Sigmoid colon (tissue), 7 donors: Measurements from ENCODE around the gene MORN4. TPM values are rescaled to one million over a fixed set of nuclear protein-coding genes. Genes with fewer than 3 reads are reported as not detected.

Source experiments
- DNase-seq: peaks from one replicate; pipeline ENCODE4 v3.0.0-alpha.2; 2019
- H3K27ac ChIP-seq, 4 donors: fragments of 200-600 bp; sonication (generic); one replicate each; pipeline ENCODE4 v1.5.1; 2016 to 2019; ENCODE audit warnings: mild to moderate bottlenecking in 1 of 4
- H3K27me3 ChIP-seq, 3 donors: fragments of 200-600 bp; sonication (generic); one replicate each; pipeline ENCODE4 v1.5.1; 2019; ENCODE audit warnings: mild to moderate bottlenecking in 1 of 3
- H3K36me3 ChIP-seq, 4 donors: fragments of 200-600 bp; sonication (generic); one replicate each; pipeline ENCODE4 v1.5.1; 2016 to 2019
- H3K4me1 ChIP-seq, 4 donors: fragments of 200-600 bp; sonication (generic); one replicate each; pipeline ENCODE4 v1.5.1; 2017 to 2019
- H3K4me3 ChIP-seq, 4 donors: fragments of 200-600 bp; sonication (generic); one replicate each; pipeline ENCODE4 v1.5.1; 2017 to 2019; ENCODE audit warnings: mild to moderate bottlenecking in 2 of 4, moderate library complexity in 1 of 4
- H3K9me3 ChIP-seq, 4 donors: fragments of 200-600 bp in 3 of 4; sonication (generic) in 3 of 4; one replicate each; pipeline versions ENCODE4 v1.5.1 to v1.6.1; 2013 to 2019
- CTCF ChIP-seq, 4 experiments: fragments of 450-650 bp in 3 of 4; fragments of 200-600 bp in 1 of 4; IDR thresholded peaks; one replicate each; pipeline ENCODE4 v1.5.1; 2016 to 2019; ENCODE audit warnings: antibody characterized with exemption in 4 of 4, mild to moderate bottlenecking in 3 of 4, moderate library complexity in 2 of 4
- EP300 ChIP-seq, 4 donors: sonication (generic); formaldehyde crosslinking; IDR thresholded peaks; one replicate each; pipeline ENCODE4 v1.6.1; 2017; ENCODE audit warnings: antibody characterized with exemption in 4 of 4
- POLR2A ChIP-seq, 2 donors: fragments of 450-650 bp; IDR thresholded peaks; one replicate each; pipeline ENCODE4 v1.6.1; 2016; ENCODE audit warnings: antibody characterized with exemption in 2 of 2, mild to moderate bottlenecking in 2 of 2, moderate library complexity in 2 of 2
- POLR2AphosphoS5 ChIP-seq, 4 donors: sonication (generic); formaldehyde crosslinking; IDR thresholded peaks; one replicate each; pipeline ENCODE4 v1.6.1; 2017; ENCODE audit warnings: antibody characterized with exemption in 4 of 4
- WGBS, 2 donors: extraction: QIAGEN DNeasy Blood & Tissue Kit; methylation state at CpG; one replicate each; pipeline ENCODE4 v1.1.7; 2013; 5-methylcytosine and 5-hydroxymethylcytosine counted together
- intact Hi-C: fragments of 100-400 bp; cut with DNase I; formaldehyde crosslinking; loops from one replicate; pipeline ENCODE4 v1.15.1; 2023
- polyA plus RNA-seq, 3 donors: library from polyadenylated mRNA; stranded (reverse); fragments of 200-250 nt; gene quantifications; one replicate each; pipeline ENCODE4 v1.2.3, GENCODE V29; 2013
- total RNA-seq, 4 donors: library from RNA; depleted of rRNA; stranded (reverse); fragments of >200 nt; gene quantifications; one replicate each; pipeline ENCODE4 v1.1.0, GENCODE V29; 2016
- donor health status: healthy with polysubstance abuse.
- donor health status: Bipolar disorder and iron deficiency.
- donor health status: healthy.

MORN4 gene
- total and polyA plus RNA-seq, 7 donors = 0.83 to 23.4 (median 2.5) TPM

- WGBS, 2 donors = 68 to 82% methylated on average over 8 of the region's 8 CpGs
- H3K36me3 ChIP-seq = peaks cover 10 to 86% (median 26%) of the 10 kb centered on the region in 4 donors
- intact Hi-C loops = no loop called here
- no peak overlapping the region for H3K4me3 ChIP-seq
- peaks cover 0 to 2% (median 0%) of the 10 kb centered on the region in 4 donors for H3K4me1 ChIP-seq
- DNase-seq = no peak
- no peak overlapping the region for H3K27ac ChIP-seq
- H3K27me3 ChIP-seq = no peaks in the 10 kb centered on the region
- TF ChIP-seq CTCF (IDR thresholded peaks at IDR 0.05) = no peak
- TF ChIP-seq POLR2AphosphoS5 (IDR thresholded peaks at IDR 0.05) = no peak
- TF ChIP-seq EP300 (IDR thresholded peaks at IDR 0.05) = no peak
- TF ChIP-seq POLR2A (IDR thresholded peaks at IDR 0.05) = no peak
- H3K9me3 ChIP-seq = no peaks in the 10 kb centered on the region
Measured at GRCh38 chr10:97673736-97674525, 40.6 kb upstream of the MORN4 start.

GRCh38 chr10:97669571-97669970 lies 36.3 kb upstream of the MORN4 start:
- TF ChIP-seq POLR2A (IDR thresholded peaks at IDR 0.05) = no peak
- no peak for TF ChIP-seq EP300 (IDR thresholded peaks at IDR 0.05)
- TF ChIP-seq CTCF (IDR thresholded peaks at IDR 0.05) = no peak
- TF ChIP-seq POLR2AphosphoS5 (IDR thresholded peaks at IDR 0.05) = no peak
- Histone ChIP-seq H3K9me3 (no peaks in the 10 kb centered on the region), H3K27me3 (no peaks in the 10 kb centered on the region), H3K4me3 (no peak overlapping the region), H3K36me3 (peaks cover 9 to 94% (median 42%) of the 10 kb centered on the region in 4 donors), H3K27ac (no peak overlapping the region), H3K4me1 (no peaks in the 10 kb centered on the region)
- 74 to 84% methylated on average over 1 of the region's 1 CpG for WGBS, 2 donors
- intact Hi-C loops = no loop called here
- no peak for DNase-seq

- peaks cover 14 to 94% (median 36%) of the 10 kb centered on the region in 4 donors for H3K36me3 ChIP-seq
- H3K27ac ChIP-seq = no peak overlapping the region
- intact Hi-C loops = no loop called here
- H3K9me3 ChIP-seq = no peaks in the 10 kb centered on the region
- TF ChIP-seq CTCF (IDR thresholded peaks at IDR 0.05) = no peak
- no peak for TF ChIP-seq POLR2AphosphoS5 (IDR thresholded peaks at IDR 0.05)
- no peak for TF ChIP-seq EP300 (IDR thresholded peaks at IDR 0.05)
- TF ChIP-seq POLR2A (IDR thresholded peaks at IDR 0.05) = no peak
- WGBS, 2 donors = 64 to 87% methylated on average over 6 of the region's 6 CpGs
- DNase-seq = no peak
- no peaks in the 10 kb centered on the region for H3K27me3 ChIP-seq
- no peak overlapping the region for H3K4me3 ChIP-seq
- no peaks in the 10 kb centered on the region for H3K4me1 ChIP-seq
Measured at GRCh38 chr10:97667463-97667862, 34.2 kb upstream of the MORN4 start.

- Histone ChIP-seq H3K27me3 (no peaks in the 10 kb centered on the region), H3K36me3 (peaks cover 14 to 97% (median 36%) of the 10 kb centered on the region in 4 donors), H3K4me3 (no peak overlapping the region), H3K27ac (no peak overlapping the region), H3K4me1 (no peaks in the 10 kb centered on the region), H3K9me3 (no peaks in the 10 kb centered on the region)
- 90 to 94% methylated on average over 7 of the region's 7 CpGs for WGBS, 2 donors
- TF ChIP-seq CTCF (IDR thresholded peaks at IDR 0.05) (no peak), EP300 (IDR thresholded peaks at IDR 0.05) (no peak), POLR2AphosphoS5 (IDR thresholded peaks at IDR 0.05) (no peak), POLR2A (IDR thresholded peaks at IDR 0.05) (no peak)
- no peak for DNase-seq
- intact Hi-C loops = no loop called here
Measured at GRCh38 chr10:97666992-97667391, 33.7 kb upstream of the MORN4 start.
